ENCODE data around the gene OR7C1.
"Not testable (repeated sequence)": the region's sequence is repeated elsewhere in the genome, so short reads cannot be mapped to it uniquely, and the experiment has no call there.

DNA sequence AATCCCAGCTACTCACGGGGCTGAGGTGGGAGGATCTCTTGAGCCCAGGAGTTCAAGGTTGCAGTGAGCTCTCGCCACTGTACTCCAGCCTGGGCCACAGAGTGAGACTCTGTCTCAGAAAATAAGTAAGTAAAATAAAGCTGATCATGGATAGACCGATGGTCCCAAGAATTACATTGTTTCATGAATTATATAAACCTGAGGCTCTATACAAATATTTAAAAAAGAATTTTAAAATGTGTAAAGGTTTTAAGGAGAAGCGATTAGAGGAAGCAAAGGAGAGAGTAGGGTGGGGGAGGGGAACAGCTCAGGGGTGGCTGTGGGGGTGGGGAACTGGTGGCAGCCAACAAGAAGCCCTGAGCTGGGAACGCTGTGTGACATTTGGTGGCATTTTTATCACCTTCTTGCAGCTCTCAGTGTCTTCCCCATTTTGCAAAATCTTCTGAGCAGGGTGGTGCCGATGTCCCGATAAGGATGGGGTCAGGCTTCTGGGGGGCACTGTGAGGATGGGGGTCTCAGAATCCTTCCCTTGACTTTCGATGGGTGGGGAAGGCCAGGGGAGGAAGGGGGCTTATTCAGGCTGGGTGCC, 51.5 kb downstream of the OR7C1 start:
- TF ChIP-seq, protein P1, sequence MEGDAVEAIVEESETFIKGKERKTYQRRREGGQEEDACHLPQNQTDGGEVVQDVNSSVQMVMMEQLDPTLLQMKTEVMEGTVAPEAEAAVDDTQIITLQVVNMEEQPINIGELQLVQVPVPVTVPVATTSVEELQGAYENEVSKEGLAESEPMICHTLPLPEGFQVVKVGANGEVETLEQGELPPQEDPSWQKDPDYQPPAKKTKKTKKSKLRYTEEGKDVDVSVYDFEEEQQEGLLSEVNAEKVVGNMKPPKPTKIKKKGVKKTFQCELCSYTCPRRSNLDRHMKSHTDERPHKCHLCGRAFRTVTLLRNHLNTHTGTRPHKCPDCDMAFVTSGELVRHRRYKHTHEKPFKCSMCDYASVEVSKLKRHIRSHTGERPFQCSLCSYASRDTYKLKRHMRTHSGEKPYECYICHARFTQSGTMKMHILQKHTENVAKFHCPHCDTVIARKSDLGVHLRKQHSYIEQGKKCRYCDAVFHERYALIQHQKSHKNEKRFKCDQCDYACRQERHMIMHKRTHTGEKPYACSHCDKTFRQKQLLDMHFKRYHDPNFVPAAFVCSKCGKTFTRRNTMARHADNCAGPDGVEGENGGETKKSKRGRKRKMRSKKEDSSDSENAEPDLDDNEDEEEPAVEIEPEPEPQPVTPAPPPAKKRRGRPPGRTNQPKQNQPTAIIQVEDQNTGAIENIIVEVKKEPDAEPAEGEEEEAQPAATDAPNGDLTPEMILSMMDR (IDR thresholded peaks at IDR 0.05): not testable (repeated sequence)
- TF ChIP-seq POLR2A (IDR thresholded peaks at IDR 0.05): not testable (repeated sequence)

Data from testis (tissue), 2 donors.